ENCODE results near the gene DGCR6L. TPM values are rescaled to one million over a fixed set of nuclear protein-coding genes. Genes with fewer than 3 reads are reported as not detected.

DGCR6L gene
- total and polyA plus RNA-seq, 7 experiments from 2014 or later: 29.4 to 158 (median 43.8) TPM

DNA sequence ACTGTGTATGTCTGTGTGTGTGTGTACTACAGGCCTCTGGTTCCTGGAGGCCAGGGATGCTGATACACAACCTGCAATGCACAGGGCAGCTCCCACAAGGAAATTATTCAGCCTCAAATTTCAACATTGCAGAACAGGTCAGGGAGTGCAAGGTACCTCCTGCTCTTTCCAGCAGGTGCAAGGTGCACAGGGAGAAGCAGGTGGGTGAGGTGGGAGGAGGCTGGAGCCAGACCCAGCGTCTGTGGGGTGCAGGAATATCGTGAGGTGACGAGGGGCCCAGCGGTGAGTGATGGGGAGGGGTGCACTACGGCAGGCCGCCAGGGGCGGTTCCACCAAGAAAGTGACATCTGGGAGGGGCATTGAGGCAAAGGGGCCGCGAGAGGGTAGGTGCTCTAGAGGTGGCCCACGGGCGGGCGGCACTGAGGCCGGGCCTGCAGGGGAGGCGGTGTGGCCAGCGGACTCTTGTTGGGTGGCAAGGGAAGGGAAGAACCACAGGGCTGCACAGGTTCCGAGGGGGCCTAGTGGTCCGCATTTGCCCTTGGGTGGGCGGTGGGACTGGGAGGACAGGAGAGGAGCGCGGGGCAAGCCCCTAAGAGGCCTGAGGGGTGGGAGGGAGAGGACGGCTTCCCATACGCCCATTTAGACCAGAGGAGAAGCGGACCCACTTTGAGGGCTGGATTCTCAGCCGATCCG, 21.6 kb downstream of the DGCR6L start:
- H3K4me3 Mint-ChIP-seq: peak overlapping the region; percentile 68 to 86 (median 79)
- CTCF ChIA-PET: no interaction called here

DNA sequence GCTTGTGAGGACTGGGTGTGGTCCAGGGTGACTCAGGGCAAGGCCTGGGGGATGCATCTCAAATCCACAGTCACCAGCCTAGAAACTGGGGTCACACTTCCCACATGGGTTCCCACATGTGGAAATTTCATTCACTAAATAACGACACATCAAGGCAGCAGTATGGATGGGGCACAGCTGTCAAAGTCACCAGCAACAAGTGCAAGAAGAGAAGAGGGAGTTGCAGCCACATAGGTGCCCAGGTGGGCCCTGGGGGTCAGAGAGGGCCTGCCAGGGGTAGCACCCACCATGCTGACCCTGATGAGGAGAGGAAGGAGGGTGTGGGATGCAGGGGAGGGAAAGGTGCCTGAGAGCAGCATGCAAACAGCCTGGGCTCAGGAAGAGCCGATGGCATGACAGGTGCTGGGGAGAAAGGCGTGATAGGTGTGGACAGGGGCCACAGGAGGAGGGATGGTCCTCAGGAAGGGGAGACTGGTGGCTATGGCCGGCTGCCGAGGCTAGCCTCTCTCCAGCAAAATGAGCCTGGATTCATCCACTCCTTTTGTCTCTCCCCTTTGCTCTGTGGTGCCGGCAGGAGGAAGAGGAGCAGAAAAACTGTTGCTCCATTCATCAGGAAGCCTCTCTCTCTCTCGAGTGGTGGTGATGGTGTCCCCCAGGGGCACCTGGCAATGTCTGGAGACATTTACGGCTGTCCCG, 22.3 kb downstream of the DGCR6L start:
- CTCF ChIA-PET: no interaction called here
- H3K27me3 Mint-ChIP-seq: peaks cover 0 to 22% (median 2%) of the 10 kb centered on the region in 5 donors
- peaks cover 1 to 11% (median 9%) of the 10 kb centered on the region in 7 donors for H3K4me1 Mint-ChIP-seq
- peaks cover 0 to 3% of the 10 kb centered on the region in 2 donors for H3K4me1 ChIP-seq (ENCODE audit: control insufficient read depth in 2 of 2, insufficient read depth in 2 of 2, low read length in 2 of 2)
- ATAC-seq: no peak
- DNase-seq: no peak
- no peaks in the 10 kb centered on the region for H3K9me3 ChIP-seq (ENCODE audit: control insufficient read depth in 2 of 3, low read length in 3 of 3)
- intact Hi-C loops (cut with micrococcal nuclease): loop anchor here (2.0 to 10.0 kb wide), 4 partner anchors 97 to 407 kb away; partner anchors contain the start of gene ZNF74 (in 1 of the 2)
- no peak overlapping the region for H3K27ac ChIP-seq (ENCODE audit: low read depth, low read length)
- H3K4me3 Mint-ChIP-seq: peak overlapping the region in 9 of 10 donors; percentile 68 to 86 (median 79)
- no peaks in the 10 kb centered on the region for H3K9me3 Mint-ChIP-seq
- no peaks in the 10 kb centered on the region for H3K36me3 ChIP-seq (ENCODE audit: control insufficient read depth in 2 of 3, insufficient read depth in 3 of 3, low read length in 3 of 3)
- peak overlapping the region in 7 of 9 donors; percentile 4 to 78 (median 60) for H3K27ac Mint-ChIP-seq
- POLR2A ChIA-PET: no interaction called here
- H3K4me3 ChIP-seq (ENCODE audit: low read length): no peak overlapping the region
- H3K27me3 ChIP-seq (ENCODE audit: control insufficient read depth in 2 of 2, insufficient read depth in 2 of 2, low read length in 2 of 2): no peaks in the 10 kb centered on the region
- no peaks in the 10 kb centered on the region for H3K36me3 Mint-ChIP-seq

More for the DNA sequence above, 21.6 kb downstream of the DGCR6L start:
- Histone ChIP-seq H3K4me1 (ENCODE audit: control insufficient read depth in 2 of 2, insufficient read depth in 2 of 2, low read length in 2 of 2) (peaks cover 0 to 3% of the 10 kb centered on the region in 2 donors), H3K9me3 (ENCODE audit: control insufficient read depth in 2 of 3, low read length in 3 of 3) (no peaks in the 10 kb centered on the region), H3K27me3 (ENCODE audit: control insufficient read depth in 2 of 2, insufficient read depth in 2 of 2, low read length in 2 of 2) (no peaks in the 10 kb centered on the region), H3K4me3 (ENCODE audit: low read length) (peak overlapping the region; percentile 52), H3K36me3 (ENCODE audit: control insufficient read depth in 2 of 3, insufficient read depth in 3 of 3, low read length in 3 of 3) (no peaks in the 10 kb centered on the region), H3K27ac (ENCODE audit: low read depth, low read length) (peak overlapping the region; percentile 60)
- Mint-ChIP-seq H3K36me3 (no peaks in the 10 kb centered on the region), H3K27me3 (peaks cover 0 to 26% (median 4%) of the 10 kb centered on the region in 5 donors), H3K27ac (peak overlapping the region in 7 of 9 donors; percentile 34 to 66 (median 51)), H3K4me1 (peaks cover 4 to 11% (median 9%) of the 10 kb centered on the region in 7 donors), H3K9me3 (no peaks in the 10 kb centered on the region)
- ATAC-seq: no peak
- POLR2A ChIA-PET: interaction anchor here (0.6 to 0.7 kb wide), 2 partner anchors 141 to 266 kb away, joined by 3 to 4 read pairs; no protein-coding TSS in a partner anchor
- no peak for DNase-seq
- intact Hi-C loops (cut with micrococcal nuclease): loop anchor here (2.0 to 10.0 kb wide), 4 partner anchors 97 to 407 kb away; partner anchors contain the start of gene ZNF74 (in 1 of the 2)

GRCh38 chr22:20296598-20296997, 23.3 kb downstream of the DGCR6L start:
- H3K4me1 ChIP-seq (ENCODE audit: control insufficient read depth in 2 of 2, insufficient read depth in 2 of 2, low read length in 2 of 2): peaks cover 0 to 3% of the 10 kb centered on the region in 2 donors
- Mint-ChIP-seq H3K36me3 (no peaks in the 10 kb centered on the region), H3K27me3 (peaks cover 0 to 18% (median 0%) of the 10 kb centered on the region in 5 donors), H3K9me3 (no peaks in the 10 kb centered on the region), H3K4me3 (peak overlapping the region in 3 of 10 donors; percentile 29 to 86 (median 60)), H3K27ac (peak overlapping the region in 2 of 9 donors; percentile 4 to 17), H3K4me1 (peaks cover 0 to 11% (median 9%) of the 10 kb centered on the region in 7 donors)
- ATAC-seq (no peak), DNase-seq (no peak)
- no peaks in the 10 kb centered on the region for H3K36me3 ChIP-seq (ENCODE audit: control insufficient read depth in 2 of 3, insufficient read depth in 3 of 3, low read length in 3 of 3)
- ChIA-PET CTCF (no interaction called here), POLR2A (no interaction called here)
- no peak overlapping the region for H3K4me3 ChIP-seq (ENCODE audit: low read length)
- no peak overlapping the region for H3K27ac ChIP-seq (ENCODE audit: low read depth, low read length)
- no peaks in the 10 kb centered on the region for H3K9me3 ChIP-seq (ENCODE audit: control insufficient read depth in 2 of 3, low read length in 3 of 3)
- intact Hi-C loops (cut with micrococcal nuclease): loop anchor here (5.0 to 10.0 kb wide), 3 partner anchors 166 to 408 kb away; no protein-coding TSS in a partner anchor
- H3K27me3 ChIP-seq (ENCODE audit: control insufficient read depth in 2 of 2, insufficient read depth in 2 of 2, low read length in 2 of 2): no peaks in the 10 kb centered on the region

DNA sequence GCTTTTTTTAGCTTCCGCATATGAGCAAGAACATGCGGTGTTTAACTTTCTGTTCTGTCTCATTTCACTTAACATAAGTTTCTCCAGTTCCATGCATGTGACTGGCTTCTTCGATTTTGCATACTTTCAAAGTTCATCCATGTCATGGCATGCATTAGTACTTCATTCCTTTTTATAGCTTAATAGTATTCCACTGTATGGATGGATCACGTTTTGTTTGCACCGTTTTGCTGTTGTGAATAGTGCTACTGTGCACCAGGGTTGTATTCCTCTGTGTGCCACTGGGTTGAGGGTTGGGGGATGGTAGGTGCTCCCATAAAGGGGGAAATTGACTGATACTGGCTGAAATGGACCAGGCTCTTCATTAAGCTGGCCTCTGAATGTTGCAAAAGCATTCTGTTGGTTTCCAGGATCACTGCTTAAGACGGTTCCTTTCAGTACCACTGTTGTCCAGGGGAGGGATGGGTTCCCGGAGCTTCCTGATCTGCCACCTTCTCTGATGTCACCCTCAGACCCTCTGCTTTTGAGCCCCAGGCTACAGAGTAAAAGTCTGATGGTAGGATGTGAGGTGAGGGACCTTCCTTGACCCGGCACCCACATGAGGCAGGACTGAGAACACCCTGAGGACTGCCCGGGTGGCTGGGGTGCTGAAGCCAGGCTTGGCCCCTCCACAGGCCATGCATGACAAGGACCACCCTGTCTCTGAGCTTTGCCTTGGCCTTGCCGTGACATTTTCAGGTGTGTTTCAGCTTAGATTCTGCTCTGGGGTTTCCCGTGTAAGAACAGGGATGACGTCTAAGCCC, 24.4 kb downstream of the DGCR6L start:
- DNase-seq (no peak), ATAC-seq (no peak)
- Mint-ChIP-seq H3K27me3 (peaks cover 0 to 7% (median 0%) of the 10 kb centered on the region in 5 donors), H3K36me3 (no peaks in the 10 kb centered on the region), H3K9me3 (no peaks in the 10 kb centered on the region), H3K4me1 (peaks cover 0 to 10% (median 4%) of the 10 kb centered on the region in 7 donors), H3K4me3 (peak overlapping the region in 1 of 10 donors; percentile 9), H3K27ac (no peak overlapping the region)
- intact Hi-C loops (cut with micrococcal nuclease): loop anchor here (5.0 to 10.0 kb wide), 3 partner anchors 167 to 409 kb away; no protein-coding TSS in a partner anchor
- ChIA-PET POLR2A (no interaction called here), CTCF (interaction anchor here (0.6 to 1.7 kb wide), 3 partner anchors 139 to 523 kb away, joined by 3 read pairs; no protein-coding TSS in a partner anchor)
- no peaks in the 10 kb centered on the region for H3K36me3 ChIP-seq (ENCODE audit: control insufficient read depth in 2 of 3, insufficient read depth in 3 of 3, low read length in 3 of 3)
- no peak overlapping the region for H3K27ac ChIP-seq (ENCODE audit: low read depth, low read length)
- H3K4me3 ChIP-seq (ENCODE audit: low read length): no peak overlapping the region
- H3K27me3 ChIP-seq (ENCODE audit: control insufficient read depth in 2 of 2, insufficient read depth in 2 of 2, low read length in 2 of 2): no peaks in the 10 kb centered on the region
- peaks cover 0 to 3% of the 10 kb centered on the region in 2 donors for H3K4me1 ChIP-seq (ENCODE audit: control insufficient read depth in 2 of 2, insufficient read depth in 2 of 2, low read length in 2 of 2)
- H3K9me3 ChIP-seq (ENCODE audit: control insufficient read depth in 2 of 3, low read length in 3 of 3): no peaks in the 10 kb centered on the region

- no peak overlapping the region for H3K27ac ChIP-seq (ENCODE audit: low read depth, low read length)
- no peaks in the 10 kb centered on the region for H3K4me1 ChIP-seq (ENCODE audit: control insufficient read depth in 2 of 2, insufficient read depth in 2 of 2, low read length in 2 of 2)
- no peaks in the 10 kb centered on the region for H3K27me3 ChIP-seq (ENCODE audit: control insufficient read depth in 2 of 2, insufficient read depth in 2 of 2, low read length in 2 of 2)
- Mint-ChIP-seq H3K4me3 (no peak overlapping the region), H3K27me3 (peaks cover 0 to 2% (median 0%) of the 10 kb centered on the region in 5 donors), H3K9me3 (no peaks in the 10 kb centered on the region), H3K27ac (no peak overlapping the region), H3K36me3 (no peaks in the 10 kb centered on the region), H3K4me1 (peaks cover 0 to 5% (median 0%) of the 10 kb centered on the region in 7 donors)
- no peaks in the 10 kb centered on the region for H3K36me3 ChIP-seq (ENCODE audit: control insufficient read depth in 2 of 3, insufficient read depth in 3 of 3, low read length in 3 of 3)
- intact Hi-C loops (cut with micrococcal nuclease): loop anchor here in 1 of 2 donors (10.0 kb wide), 2 partner anchors 308 to 412 kb away; no protein-coding TSS in a partner anchor
- DNase-seq (no peak), ATAC-seq (no peak)
- H3K4me3 ChIP-seq (ENCODE audit: low read length): no peak overlapping the region
- no peaks in the 10 kb centered on the region for H3K9me3 ChIP-seq (ENCODE audit: control insufficient read depth in 2 of 3, low read length in 3 of 3)
- ChIA-PET POLR2A (interaction anchor here (0.6 kb wide), 1 partner anchor 54 kb away, joined by 3 read pairs; no protein-coding TSS in a partner anchor), CTCF (interaction anchor here (0.8 kb wide), 1 partner anchor 22 kb away, joined by 5 read pairs; no protein-coding TSS in a partner anchor)
Measured at GRCh38 chr22:20292673-20293232, 27.1 kb downstream of the DGCR6L start.

Measured in naive thymus-derived CD4-positive, alpha-beta T cell (primary cell).